Measurements from ENCODE around the gene STH. TPM values are rescaled to one million over a fixed set of nuclear protein-coding genes. Genes with fewer than 3 reads are reported as not detected.

The STH gene
- total and polyA plus RNA-seq, 2 experiments from 2014 or later, result not detected

DNA sequence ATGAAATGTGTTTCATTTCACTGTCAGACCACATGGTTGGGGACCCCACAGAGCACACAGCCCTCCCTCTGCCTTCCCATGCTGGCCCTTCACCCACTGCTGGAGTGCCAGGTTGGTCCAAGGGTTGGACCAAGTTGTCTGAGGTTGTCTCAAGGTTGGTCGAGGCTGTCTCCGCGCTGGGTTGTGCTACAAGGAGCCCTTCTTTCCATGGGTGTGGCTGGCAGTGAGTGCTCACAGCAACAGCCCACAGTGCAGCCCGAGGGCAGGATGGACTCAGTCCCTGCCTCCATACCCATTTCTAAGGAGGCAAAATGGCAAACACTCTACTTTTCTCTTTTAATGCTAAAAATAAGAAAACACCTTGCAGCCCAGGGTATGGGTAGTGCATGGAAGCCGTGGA is 35.8 kb upstream of the STH start:
- no peak for DNase-seq (ENCODE audit: low read depth in 1 of 2, low spot score in 1 of 2)
- Histone ChIP-seq H3K36me3 (no peaks in the 10 kb centered on the region), H3K4me1 (ENCODE audit: low read depth) (no peaks in the 10 kb centered on the region), H3K4me3 (no peak overlapping the region), H3K9me3 (ENCODE audit: low read depth) (no peaks in the 10 kb centered on the region), H3K27ac (no peak overlapping the region), H3K27me3 (no peaks in the 10 kb centered on the region)
- TF ChIP-seq, protein P1, sequence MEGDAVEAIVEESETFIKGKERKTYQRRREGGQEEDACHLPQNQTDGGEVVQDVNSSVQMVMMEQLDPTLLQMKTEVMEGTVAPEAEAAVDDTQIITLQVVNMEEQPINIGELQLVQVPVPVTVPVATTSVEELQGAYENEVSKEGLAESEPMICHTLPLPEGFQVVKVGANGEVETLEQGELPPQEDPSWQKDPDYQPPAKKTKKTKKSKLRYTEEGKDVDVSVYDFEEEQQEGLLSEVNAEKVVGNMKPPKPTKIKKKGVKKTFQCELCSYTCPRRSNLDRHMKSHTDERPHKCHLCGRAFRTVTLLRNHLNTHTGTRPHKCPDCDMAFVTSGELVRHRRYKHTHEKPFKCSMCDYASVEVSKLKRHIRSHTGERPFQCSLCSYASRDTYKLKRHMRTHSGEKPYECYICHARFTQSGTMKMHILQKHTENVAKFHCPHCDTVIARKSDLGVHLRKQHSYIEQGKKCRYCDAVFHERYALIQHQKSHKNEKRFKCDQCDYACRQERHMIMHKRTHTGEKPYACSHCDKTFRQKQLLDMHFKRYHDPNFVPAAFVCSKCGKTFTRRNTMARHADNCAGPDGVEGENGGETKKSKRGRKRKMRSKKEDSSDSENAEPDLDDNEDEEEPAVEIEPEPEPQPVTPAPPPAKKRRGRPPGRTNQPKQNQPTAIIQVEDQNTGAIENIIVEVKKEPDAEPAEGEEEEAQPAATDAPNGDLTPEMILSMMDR (IDR thresholded peaks at IDR 0.05; ENCODE audit: low read depth, low read length), result no peak

DNA sequence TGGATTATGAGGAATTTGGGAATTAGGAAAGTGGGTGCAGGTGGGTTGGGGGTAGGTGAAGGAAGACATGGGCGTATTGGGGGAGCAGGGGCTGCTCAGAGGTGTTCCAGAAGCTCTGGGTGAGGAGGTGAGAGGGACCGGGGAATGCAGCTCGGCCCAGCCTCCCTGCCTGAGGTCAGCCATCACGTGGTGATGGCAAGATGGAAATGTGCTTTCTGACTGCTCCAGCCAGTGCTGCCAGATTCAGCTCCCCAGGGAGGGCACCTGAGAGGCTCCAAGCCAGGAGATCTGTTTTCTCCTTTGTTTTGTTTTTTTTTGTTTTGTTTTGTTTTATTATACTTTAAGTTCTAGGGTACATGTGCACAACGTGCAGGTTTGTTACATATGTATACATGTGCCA is 35.2 kb upstream of the STH start:
- TF ChIP-seq, protein P1 (IDR thresholded peaks at IDR 0.05; ENCODE audit: low read depth, low read length), result no peak
- no peaks in the 10 kb centered on the region for H3K4me1 ChIP-seq (ENCODE audit: low read depth)
- no peak overlapping the region for H3K4me3 ChIP-seq
- no peaks in the 10 kb centered on the region for H3K9me3 ChIP-seq (ENCODE audit: low read depth)
- no peaks in the 10 kb centered on the region for H3K27me3 ChIP-seq
- DNase-seq (ENCODE audit: low read depth in 1 of 2, low spot score in 1 of 2), result no peak
- H3K27ac ChIP-seq, result no peak overlapping the region
- H3K36me3 ChIP-seq, result no peaks in the 10 kb centered on the region

DNA sequence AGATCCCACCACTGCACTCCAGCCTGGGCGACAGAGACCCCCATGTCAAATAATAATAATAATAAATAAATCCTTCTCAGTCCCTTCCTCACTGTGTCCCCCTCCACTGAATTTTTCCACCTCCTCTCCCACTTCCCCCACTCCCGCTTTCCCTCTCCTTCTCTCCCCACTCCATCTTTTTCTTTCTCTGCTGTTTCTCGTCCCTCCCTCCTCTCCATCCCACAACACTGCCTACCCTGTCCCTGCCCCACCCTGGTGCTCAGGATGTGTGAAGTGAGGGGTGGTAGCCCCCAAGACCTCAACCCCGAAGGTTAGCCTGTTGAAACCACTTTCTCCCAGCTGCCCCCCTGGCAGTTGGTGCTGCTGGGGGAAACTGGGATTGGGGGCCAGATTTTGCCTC is 34.4 kb upstream of the STH start:
- H3K27ac ChIP-seq, result no peak overlapping the region
- H3K4me1 ChIP-seq (ENCODE audit: low read depth), result no peaks in the 10 kb centered on the region
- no peak for DNase-seq (ENCODE audit: low read depth in 1 of 2, low spot score in 1 of 2)
- TF ChIP-seq, protein P1 (IDR thresholded peaks at IDR 0.05; ENCODE audit: low read depth, low read length), result no peak
- no peak overlapping the region for H3K4me3 ChIP-seq
- H3K36me3 ChIP-seq, result no peaks in the 10 kb centered on the region
- H3K27me3 ChIP-seq, result no peaks in the 10 kb centered on the region
- H3K9me3 ChIP-seq (ENCODE audit: low read depth), result no peaks in the 10 kb centered on the region

DNA sequence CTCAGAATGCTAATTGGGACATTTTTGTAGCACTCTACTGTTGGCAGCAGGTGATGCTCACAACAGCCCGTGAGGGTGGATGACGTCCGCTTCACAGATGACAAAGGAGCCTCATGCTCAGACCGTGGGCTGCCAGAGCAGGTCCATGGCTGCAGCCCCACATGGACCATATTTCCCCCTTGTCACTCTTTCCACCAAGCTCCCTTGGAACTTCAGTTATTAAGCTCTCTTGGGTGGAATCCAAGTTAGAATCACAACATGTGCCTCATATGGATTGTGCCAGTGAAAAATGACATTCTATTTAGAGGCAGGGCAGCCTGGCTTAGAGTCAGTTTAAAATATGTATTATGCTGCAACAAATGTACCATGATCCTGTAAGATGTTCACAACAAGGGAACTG is 33.2 kb upstream of the STH start:
- TF ChIP-seq, protein P1 (IDR thresholded peaks at IDR 0.05; ENCODE audit: low read depth, low read length), result no peak

DNA sequence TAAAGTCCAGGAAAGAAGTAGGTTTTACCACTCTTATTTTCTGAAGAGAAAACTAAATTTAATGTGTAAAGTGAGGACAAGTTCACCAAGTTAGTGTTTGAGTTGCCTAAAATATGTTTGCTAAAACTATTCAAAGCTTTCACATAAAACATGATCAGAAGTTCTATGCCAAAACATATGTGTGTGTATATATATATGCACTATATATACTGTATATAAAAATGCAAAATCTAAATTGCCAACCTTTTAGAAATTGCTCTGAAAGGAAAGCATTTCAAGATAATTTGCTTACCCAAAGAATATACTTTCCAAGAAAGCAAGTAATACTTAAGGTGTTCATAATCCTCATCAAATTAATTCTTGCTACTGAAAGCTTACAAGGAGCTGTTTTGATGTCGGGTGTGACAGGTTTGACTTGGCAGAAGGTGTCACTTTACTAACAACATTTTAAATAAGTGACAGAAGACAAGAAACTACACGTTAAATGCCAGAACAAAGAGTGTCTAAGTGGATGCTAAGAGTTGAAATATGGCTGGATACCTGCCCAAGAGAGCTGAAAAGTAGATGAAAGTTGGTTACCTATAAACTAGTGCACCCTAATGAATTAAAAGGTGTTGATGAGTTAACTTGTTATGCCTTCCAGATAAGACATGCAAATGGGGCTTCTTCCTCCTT is 32.3 kb upstream of the STH start:
- Histone ChIP-seq H3K27ac (no peak overlapping the region), H3K9me3 (ENCODE audit: low read depth) (no peaks in the 10 kb centered on the region), H3K4me3 (no peak overlapping the region), H3K27me3 (no peaks in the 10 kb centered on the region), H3K4me1 (ENCODE audit: low read depth) (no peaks in the 10 kb centered on the region), H3K36me3 (no peaks in the 10 kb centered on the region)
- no peak for DNase-seq (ENCODE audit: low read depth in 1 of 2, low spot score in 1 of 2)
- TF ChIP-seq, protein P1 (IDR thresholded peaks at IDR 0.05; ENCODE audit: low read depth, low read length), result no peak

More for the DNA sequence above, 33.2 kb upstream of the STH start:
- Histone ChIP-seq H3K4me1 (ENCODE audit: low read depth) (no peaks in the 10 kb centered on the region), H3K36me3 (no peaks in the 10 kb centered on the region), H3K27me3 (no peaks in the 10 kb centered on the region), H3K27ac (no peak overlapping the region), H3K9me3 (ENCODE audit: low read depth) (no peaks in the 10 kb centered on the region), H3K4me3 (no peak overlapping the region)
- DNase-seq (ENCODE audit: low read depth in 1 of 2, low spot score in 1 of 2), result no peak
